IMR-90 (cell line): ENCODE data around the gene SMC1A. TPM values are rescaled to one million over a fixed set of nuclear protein-coding genes. Genes with fewer than 3 reads are reported as not detected.

Experiments
- ATAC-seq: fragments of 200-7000 bp; cut with Tn5 transposase; 2 replicates; pipeline ENCODE4 v1.9.1; 2020; ENCODE audit warnings: low read depth, mild to moderate bottlenecking, moderate library complexity
- BruUV-seq: library from RNA; stranded (reverse); fragments of 400-500 nt; replicated peaks from 2 replicates; lab custom pipeline; 2021; lab: Mats Ljungman, UMichigan
- CTCF ChIA-PET: fragments of 300-600 bp; formaldehyde crosslinking; extraction: SDS; loops from one replicate; lab custom pipeline; 2021; ENCODE audit warnings: antibody characterized with exemption; lab: Yijun Ruan, JAX
- POLR2A ChIA-PET: fragments of 300-600 bp; sonication (Branson Sonifier 250); formaldehyde crosslinking; loops from one replicate; lab custom pipeline; 2022; ENCODE audit warnings: antibody characterized with exemption; ENCODE audit not compliant: unreplicated experiment; lab: Charles Lee
- DNase-seq: peaks from one replicate; pipeline ENCODE4 v3.0.0; 2013
- H2AFZ ChIP-seq: replicated peaks from 2 replicates; pipeline ENCODE3; 2013; ENCODE audit warnings: low read length, mild to moderate bottlenecking; ENCODE audit not compliant: poor library complexity
- H2AK5ac ChIP-seq: 2 replicates; pipeline ENCODE4 v1.6.1; 2013; ENCODE audit warnings: low read depth, low read length, inconsistent platforms
- H2AK9ac ChIP-seq: replicated peaks from 2 replicates; pipeline ENCODE3; 2013; ENCODE audit warnings: mild to moderate bottlenecking, low read depth, low read length, moderate library complexity; ENCODE audit not compliant: poor library complexity
- H2BK120ac ChIP-seq: 2 replicates; pipeline ENCODE4 v1.6.1; 2013; ENCODE audit warnings: low read depth, low read length, inconsistent platforms
- H2BK15ac ChIP-seq: 3 replicates; pipeline ENCODE4 v1.6.1; 2013; ENCODE audit warnings: low read depth, low read length, inconsistent platforms
- H2BK20ac ChIP-seq: 2 replicates; pipeline ENCODE4 v1.6.1; 2013; ENCODE audit warnings: low read depth, mild to moderate bottlenecking, inconsistent platforms, low read length, moderate library complexity
- H2BK5ac ChIP-seq: 2 replicates; pipeline ENCODE4 v1.6.1; 2013; ENCODE audit warnings: mild to moderate bottlenecking, low read depth, low read length, inconsistent platforms; ENCODE audit not compliant: poor library complexity, severe bottlenecking
- H3K14ac ChIP-seq: replicated peaks from 2 replicates; pipeline ENCODE4 v1.6.1; 2013; ENCODE audit warnings: low read depth, low read length, inconsistent platforms
- H3K18ac ChIP-seq: 2 replicates; pipeline ENCODE4 v1.6.1; 2013; ENCODE audit warnings: low read depth, low read length, control low read depth
- H3K23ac ChIP-seq: 2 replicates; pipeline ENCODE4 v1.6.1; 2013; ENCODE audit warnings: low read depth, low read length, inconsistent platforms
- H3K27ac ChIP-seq: 2 replicates; pipeline ENCODE4 v1.5.1; 2013; ENCODE audit warnings: mild to moderate bottlenecking, control low read depth, low read length; ENCODE audit not compliant: insufficient read depth
- H3K27me3 ChIP-seq: 2 replicates; pipeline ENCODE4 v1.6.1; 2013; ENCODE audit warnings: low read length; ENCODE audit not compliant: control insufficient read depth, insufficient read depth
- H3K36me3 ChIP-seq: 2 replicates; pipeline ENCODE4 v1.6.1; 2013; ENCODE audit warnings: low read length, mixed read lengths; ENCODE audit not compliant: control insufficient read depth, insufficient read depth
- H3K4ac ChIP-seq: 2 replicates; pipeline ENCODE4 v1.6.1; 2013; ENCODE audit warnings: low read depth, low read length, inconsistent platforms
- H3K4me1 ChIP-seq: 2 replicates; pipeline ENCODE4 v1.6.1; 2013; ENCODE audit warnings: low read length, mixed read lengths; ENCODE audit not compliant: control insufficient read depth, insufficient read depth
- H3K4me2 ChIP-seq: 2 replicates; pipeline ENCODE4 v1.6.1; 2013; ENCODE audit warnings: low read depth, mild to moderate bottlenecking, control low read depth, low read length, moderate library complexity
- H3K4me3 ChIP-seq: 2 replicates; pipeline ENCODE4 v1.5.1; 2013; ENCODE audit warnings: low read depth, mild to moderate bottlenecking, control low read depth, low read length, moderate library complexity; ENCODE audit not compliant: insufficient read depth
- H3K56ac ChIP-seq: 2 replicates; pipeline ENCODE4 v1.6.1; 2013; ENCODE audit warnings: low read length, inconsistent platforms; ENCODE audit not compliant: insufficient read depth; ENCODE audit errors: extremely low read depth
- H3K79me1 ChIP-seq, 2 experiments: 2 replicates each; pipeline ENCODE4 v1.6.1; 2013; ENCODE audit warnings: low read length in 2 of 2, inconsistent platforms in 1 of 2, low read depth in 1 of 2
- H3K9ac ChIP-seq: 2 replicates; pipeline ENCODE4 v1.6.1; 2013; ENCODE audit warnings: low read depth, low read length, control low read depth
- H3K9me1 ChIP-seq: 2 replicates; pipeline ENCODE4 v1.6.1; 2013; ENCODE audit warnings: low read length, inconsistent platforms; ENCODE audit not compliant: insufficient read depth
- H3K9me3 ChIP-seq: 2 replicates; pipeline ENCODE4 v1.6.1; 2013; ENCODE audit warnings: low read length; ENCODE audit not compliant: control insufficient read depth, insufficient read depth
- H4K20me1 ChIP-seq: 2 replicates; pipeline ENCODE4 v1.6.1; 2013; ENCODE audit warnings: low read length, inconsistent platforms; ENCODE audit not compliant: insufficient read depth
- H4K5ac ChIP-seq: 2 replicates; pipeline ENCODE4 v1.6.1; 2013; ENCODE audit warnings: mild to moderate bottlenecking, low read depth, low read length, control low read depth
- H4K8ac ChIP-seq, 2 experiments: 2 replicates each; pipeline ENCODE4 v1.6.1; 2013; ENCODE audit warnings: low read depth in 2 of 2, low read length in 2 of 2, control low read depth in 1 of 2, inconsistent platforms in 1 of 2
- H4K91ac ChIP-seq: 2 replicates; pipeline ENCODE4 v1.6.1; 2013; ENCODE audit warnings: low read depth, low read length, inconsistent platforms; ENCODE audit not compliant: insufficient read depth
- BHLHE40 ChIP-seq: fragments of 150-350 bp; IDR thresholded peaks from 2 replicates; pipeline ENCODE4 v1.6.1; 2016; ENCODE audit warnings: mild to moderate bottlenecking, low read depth, low read length
- CEBPB ChIP-seq: IDR thresholded peaks from 2 replicates; pipeline ENCODE4 v1.6.1; 2012; ENCODE audit warnings: low read depth, low read length, improper control_type of control experiment
- CHD1 ChIP-seq: IDR thresholded peaks from 2 replicates; pipeline ENCODE4 v1.6.1; 2012; ENCODE audit warnings: low read depth, low read length, improper control_type of control experiment
- FOS ChIP-seq: fragments of 150-350 bp; IDR thresholded peaks from 2 replicates; pipeline ENCODE4 v1.6.1; 2016; ENCODE audit warnings: low read depth, low read length
- MAFK ChIP-seq: IDR thresholded peaks from 2 replicates; pipeline ENCODE4 v1.6.1; 2012; ENCODE audit warnings: low read depth, low read length, improper control_type of control experiment
- MAZ ChIP-seq: IDR thresholded peaks from 2 replicates; pipeline ENCODE4 v1.6.1; 2012; ENCODE audit warnings: low read depth, mild to moderate bottlenecking, low read length, improper control_type of control experiment, moderate library complexity, borderline replicate concordance
- MXI1 ChIP-seq: IDR thresholded peaks from 2 replicates; pipeline ENCODE4 v1.6.1; 2012; ENCODE audit warnings: low read depth, mild to moderate bottlenecking, low read length, moderate library complexity, borderline replicate concordance
- NFE2L2 ChIP-seq: fragments of 150-350 bp; IDR thresholded peaks from 2 replicates; pipeline ENCODE4 v1.6.1; 2016; ENCODE audit warnings: low read depth, mild to moderate bottlenecking, low read length
- POLR2A ChIP-seq: IDR thresholded peaks from 2 replicates; pipeline ENCODE4 v1.6.1; 2012; ENCODE audit warnings: mild to moderate bottlenecking, low read depth, low read length
- RAD21 ChIP-seq: IDR thresholded peaks from 2 replicates; pipeline ENCODE4 v1.6.1; 2012; ENCODE audit warnings: low read length, improper control_type of control experiment
- RCOR1 ChIP-seq: IDR thresholded peaks from 2 replicates; pipeline ENCODE4 v1.6.1; 2012; ENCODE audit warnings: mild to moderate bottlenecking, low read length, improper control_type of control experiment; ENCODE audit not compliant: insufficient replicate concordance
- RFX5 ChIP-seq: IDR thresholded peaks from 2 replicates; pipeline ENCODE4 v1.8.0; 2012; ENCODE audit warnings: low read depth, mild to moderate bottlenecking, low read length, moderate library complexity
- SMC3 ChIP-seq: fragments of 150-350 bp; IDR thresholded peaks from 2 replicates; pipeline ENCODE4 v1.6.1; 2016; ENCODE audit warnings: low read depth, mild to moderate bottlenecking, antibody characterized with exemption, low read length, moderate library complexity
- WGBS, 2 experiments: methylation state at CpG; one replicate each; pipeline versions ENCODE4 v1.1.5 to v1.1.7; 2013; ENCODE audit warnings: missing lambda C conversion rate in 2 of 2; ENCODE audit not compliant: insufficient read length in 1 of 2; ENCODE audit errors: extremely low coverage in 2 of 2; 5-methylcytosine and 5-hydroxymethylcytosine counted together
- dilution Hi-C: fragments of 300-500 bp; cut with HindIII; formaldehyde crosslinking; loops from one replicate; pipeline ENCODE4 v1.14.3; 2018; ENCODE audit warnings: low sequenced_read_pairs; ENCODE audit not compliant: unreplicated experiment
- in situ Hi-C: fragments of 300-500 bp; cut with MboI; formaldehyde crosslinking; loops from 3 replicates; pipeline ENCODE4 v1.14.3; 2019; ENCODE audit warnings: low sequenced_read_pairs, inconsistent platforms, mixed read lengths
- intact Hi-C: fragments of 100-400 bp; cut with micrococcal nuclease; formaldehyde crosslinking; loops from 2 replicates; pipeline ENCODE4 v1.10.0; 2022
- polyA plus RNA-seq, 3 experiments: library from polyadenylated mRNA; depleted of rRNA; stranded (reverse); fragments of >200 nt; gene quantifications; 2 replicates each; pipeline ENCODE4 v1.2.3, GENCODE V29; 2012; ENCODE audit warnings: low replicate concordance in 1 of 3
- total RNA-seq: library from RNA; depleted of rRNA; stranded (reverse); fragments of >200 nt; gene quantifications from 2 replicates; pipeline ENCODE4 v1.2.3, GENCODE V29; 2012
- TF ChIP-seq, protein P1 (sequence below): conservative IDR thresholded peaks from 2 replicates; pipeline ENCODE4 v1.5.1; 2012; ENCODE audit warnings: mild to moderate bottlenecking, low read depth, low read length, improper control_type of control experiment
- TF ChIP-seq, protein P2 (sequence below): fragments of 150-350 bp; IDR thresholded peaks from 2 replicates; pipeline ENCODE4 v1.6.1; 2016; ENCODE audit warnings: low read depth, mild to moderate bottlenecking, low read length, moderate library complexity, borderline replicate concordance
- TF ChIP-seq, protein P3 (sequence below): fragments of 150-350 bp; IDR thresholded peaks from 2 replicates; pipeline ENCODE4 v1.6.1; 2017; ENCODE audit warnings: mild to moderate bottlenecking, antibody characterized with exemption, low read length, low read depth

SMC1A gene
- total and polyA plus RNA-seq, 2 of the 4 experiments (the other 2 are of a cell fraction) = 35.8 to 41.0 TPM

DNA sequence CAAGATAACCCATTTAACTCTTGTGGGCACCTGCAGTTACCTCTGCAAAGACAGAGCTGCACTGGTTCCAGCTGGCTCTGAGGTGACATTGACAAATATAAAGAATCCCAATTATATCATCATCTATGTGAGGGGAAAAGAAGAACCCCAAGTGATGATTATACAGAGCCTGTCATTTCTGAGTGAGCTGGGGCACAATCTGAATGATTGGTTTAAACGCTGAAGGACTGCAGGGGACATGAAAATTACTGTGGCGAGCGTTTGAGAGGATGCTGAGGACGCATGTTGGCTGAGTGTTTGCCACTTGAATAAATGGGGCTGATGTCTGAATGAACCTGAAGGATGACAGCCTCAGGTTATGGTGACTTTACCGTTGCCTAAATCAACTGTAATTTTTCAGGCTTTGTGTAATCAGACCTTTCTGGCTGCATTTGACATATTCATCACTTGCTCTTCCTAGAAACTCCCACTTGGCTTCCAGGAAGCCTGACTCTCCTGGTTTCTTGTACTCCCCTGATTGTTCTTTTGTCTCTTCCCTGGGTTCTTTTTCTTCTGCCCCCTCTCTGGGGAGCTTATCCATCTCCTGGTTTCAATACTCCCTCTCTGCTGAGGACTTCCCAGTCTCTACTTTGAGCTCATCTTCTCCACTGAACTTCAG is 15.8 kb upstream of the SMC1A start:
- in situ Hi-C loops = no loop called here
- intact Hi-C loops = no loop called here
- CTCF ChIA-PET = no interaction called here

More for the DNA sequence above, 15.8 kb upstream of the SMC1A start:
- Histone ChIP-seq H3K27ac (no peak overlapping the region), H4K5ac (no peak overlapping the region), H3K79me1 (peaks cover 0 to 3% of the 10 kb centered on the region in 2 experiments; a peak in 2 of 4 replicates), H3K4me1 (peaks cover 4% of the 10 kb centered on the region; the same call in 1 of the 2 replicates), H3K18ac (no peak overlapping the region), H3K9ac (no peak overlapping the region), H2BK15ac (no peak overlapping the region), H4K20me1 (no peaks in the 10 kb centered on the region), H4K8ac (no peak overlapping the region), H3K4me2 (no peak overlapping the region), H3K9me1 (peaks cover 4% of the 10 kb centered on the region; the same call in 1 of the 2 replicates), H2AK9ac (no peak overlapping the region), H2AK5ac (no peak overlapping the region), H3K4ac (no peak overlapping the region), H3K56ac (no peak overlapping the region), H3K27me3 (peaks cover 16% of the 10 kb centered on the region), H3K36me3 (no peaks in the 10 kb centered on the region), H3K4me3 (no peak overlapping the region), H3K23ac (no peak overlapping the region), H4K91ac (no peak overlapping the region), H2BK5ac (no peak overlapping the region), H2BK120ac (no peak overlapping the region), H3K9me3 (no peaks in the 10 kb centered on the region), H3K14ac (no peak overlapping the region), H2BK20ac (no peak overlapping the region), H2AFZ (no peak overlapping the region)
- ATAC-seq (no peak), DNase-seq (no peak)
- WGBS, 2 experiments = 49% methylated on average over 4 of the region's 5 CpGs; no CpG with 5 or more reads in 1 of the 2 experiments
- POLR2A ChIA-PET = no interaction called here
- dilution Hi-C loops = no loop called here
- no TSS peak for BruUV-seq
- TF ChIP-seq SMC3 (no peak), RAD21 (no peak), BHLHE40 (no peak), CEBPB (no peak), CHD1 (no peak), RFX5 (no peak), NFE2L2 (no peak), FOS (no peak), MAZ (no peak), MAFK (no peak), RCOR1 (no peak), MXI1 (no peak), POLR2A (no peak)
- TF ChIP-seq, protein P1, sequence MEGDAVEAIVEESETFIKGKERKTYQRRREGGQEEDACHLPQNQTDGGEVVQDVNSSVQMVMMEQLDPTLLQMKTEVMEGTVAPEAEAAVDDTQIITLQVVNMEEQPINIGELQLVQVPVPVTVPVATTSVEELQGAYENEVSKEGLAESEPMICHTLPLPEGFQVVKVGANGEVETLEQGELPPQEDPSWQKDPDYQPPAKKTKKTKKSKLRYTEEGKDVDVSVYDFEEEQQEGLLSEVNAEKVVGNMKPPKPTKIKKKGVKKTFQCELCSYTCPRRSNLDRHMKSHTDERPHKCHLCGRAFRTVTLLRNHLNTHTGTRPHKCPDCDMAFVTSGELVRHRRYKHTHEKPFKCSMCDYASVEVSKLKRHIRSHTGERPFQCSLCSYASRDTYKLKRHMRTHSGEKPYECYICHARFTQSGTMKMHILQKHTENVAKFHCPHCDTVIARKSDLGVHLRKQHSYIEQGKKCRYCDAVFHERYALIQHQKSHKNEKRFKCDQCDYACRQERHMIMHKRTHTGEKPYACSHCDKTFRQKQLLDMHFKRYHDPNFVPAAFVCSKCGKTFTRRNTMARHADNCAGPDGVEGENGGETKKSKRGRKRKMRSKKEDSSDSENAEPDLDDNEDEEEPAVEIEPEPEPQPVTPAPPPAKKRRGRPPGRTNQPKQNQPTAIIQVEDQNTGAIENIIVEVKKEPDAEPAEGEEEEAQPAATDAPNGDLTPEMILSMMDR = no peak
- TF ChIP-seq, protein P2, sequence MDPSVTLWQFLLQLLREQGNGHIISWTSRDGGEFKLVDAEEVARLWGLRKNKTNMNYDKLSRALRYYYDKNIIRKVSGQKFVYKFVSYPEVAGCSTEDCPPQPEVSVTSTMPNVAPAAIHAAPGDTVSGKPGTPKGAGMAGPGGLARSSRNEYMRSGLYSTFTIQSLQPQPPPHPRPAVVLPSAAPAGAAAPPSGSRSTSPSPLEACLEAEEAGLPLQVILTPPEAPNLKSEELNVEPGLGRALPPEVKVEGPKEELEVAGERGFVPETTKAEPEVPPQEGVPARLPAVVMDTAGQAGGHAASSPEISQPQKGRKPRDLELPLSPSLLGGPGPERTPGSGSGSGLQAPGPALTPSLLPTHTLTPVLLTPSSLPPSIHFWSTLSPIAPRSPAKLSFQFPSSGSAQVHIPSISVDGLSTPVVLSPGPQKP = no peak
- TF ChIP-seq, protein P3, sequence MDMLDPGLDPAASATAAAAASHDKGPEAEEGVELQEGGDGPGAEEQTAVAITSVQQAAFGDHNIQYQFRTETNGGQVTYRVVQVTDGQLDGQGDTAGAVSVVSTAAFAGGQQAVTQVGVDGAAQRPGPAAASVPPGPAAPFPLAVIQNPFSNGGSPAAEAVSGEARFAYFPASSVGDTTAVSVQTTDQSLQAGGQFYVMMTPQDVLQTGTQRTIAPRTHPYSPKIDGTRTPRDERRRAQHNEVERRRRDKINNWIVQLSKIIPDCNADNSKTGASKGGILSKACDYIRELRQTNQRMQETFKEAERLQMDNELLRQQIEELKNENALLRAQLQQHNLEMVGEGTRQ = no peak
